Measurements from ENCODE around the gene ALOX5. TPM values are rescaled to one million over a fixed set of nuclear protein-coding genes. Genes with fewer than 3 reads are reported as not detected.
"Not testable (repeated sequence)": the region's sequence is repeated elsewhere in the genome, so short reads cannot be mapped to it uniquely, and the experiment has no call there.

Gene ALOX5
- total RNA-seq, 1 experiment from 2014 or later: 6.1 TPM

- TF ChIP-seq CEBPB (IDR thresholded peaks at IDR 0.05; ENCODE audit: low read depth) (no peak), CBX3 (IDR thresholded peaks at IDR 0.05; ENCODE audit: low read depth) (no peak), ZBTB33 (IDR thresholded peaks at IDR 0.05; ENCODE audit: extremely low read depth, insufficient replicate concordance, low read length) (no peak), POLR2A (IDR thresholded peaks at IDR 0.05; ENCODE audit: borderline replicate concordance, extremely low read depth, insufficient read depth, insufficient read length) (no peak)
These were observed 13.3 kb downstream of the ALOX5 start (continued) for GRCh38 chr10:45387096-45387893.

GRCh38 chr10:45389671-45390070 lies 15.7 kb downstream of the ALOX5 start:
- H2AFZ ChIP-seq (ENCODE audit: low read depth, low read length, poor library complexity, severe bottlenecking); intact Hi-C loops (cut with micrococcal nuclease); CTCF ChIA-PET; H3K9me2 ChIP-seq (ENCODE audit: insufficient read depth); H3K4me1 ChIP-seq (ENCODE audit: control insufficient read depth in 1 of 2, insufficient read depth in 2 of 2, low read length in 2 of 2); DNase-seq (ENCODE audit: low read depth, low spot score); H3K79me2 ChIP-seq (ENCODE audit: insufficient read depth, low read length); H3K9me3 ChIP-seq (ENCODE audit: control insufficient read depth in 1 of 2, insufficient read depth in 1 of 2, low read depth in 1 of 2, low read length in 2 of 2); ATAC-seq; H3K27me3 ChIP-seq (ENCODE audit: insufficient read depth, low read length); H3K27ac ChIP-seq (ENCODE audit: low read depth, low read length); H3K4me3 ChIP-seq (replicated peaks in 1 of 2; ENCODE audit: low read depth in 1 of 2, low read length in 2 of 2); H3K36me3 ChIP-seq (ENCODE audit: control insufficient read depth in 1 of 2, insufficient read depth in 2 of 2, low read length in 2 of 2); POLR2A ChIA-PET; RAD21 ChIA-PET (ENCODE audit: low non-redundant PET in 1 of 2, low total read pairs in 2 of 2, uncharacterized antibody in 2 of 2, unreplicated experiment in 2 of 2); H3K9ac ChIP-seq (ENCODE audit: low read length); H4K20me1 ChIP-seq (ENCODE audit: insufficient read depth); H3K4me2 ChIP-seq (ENCODE audit: low read length); BruUV-seq (replicated peaks): not testable (repeated sequence)

- POLR2A ChIA-PET; DNase-seq (ENCODE audit: low read depth, low spot score); H3K9ac ChIP-seq (ENCODE audit: low read length); H2AFZ ChIP-seq (ENCODE audit: low read depth, low read length, poor library complexity, severe bottlenecking); H3K4me3 ChIP-seq (replicated peaks in 1 of 2; ENCODE audit: low read depth in 1 of 2, low read length in 2 of 2); intact Hi-C loops (cut with micrococcal nuclease); H3K27ac ChIP-seq (ENCODE audit: low read depth, low read length); CTCF ChIA-PET; RAD21 ChIA-PET (ENCODE audit: low non-redundant PET in 1 of 2, low total read pairs in 2 of 2, uncharacterized antibody in 2 of 2, unreplicated experiment in 2 of 2); H3K9me3 ChIP-seq (ENCODE audit: control insufficient read depth in 1 of 2, insufficient read depth in 1 of 2, low read depth in 1 of 2, low read length in 2 of 2); H3K9me2 ChIP-seq (ENCODE audit: insufficient read depth); H3K36me3 ChIP-seq (ENCODE audit: control insufficient read depth in 1 of 2, insufficient read depth in 2 of 2, low read length in 2 of 2); ATAC-seq; H3K4me2 ChIP-seq (ENCODE audit: low read length); H3K79me2 ChIP-seq (ENCODE audit: insufficient read depth, low read length); H3K27me3 ChIP-seq (ENCODE audit: insufficient read depth, low read length); BruUV-seq (replicated peaks); H3K4me1 ChIP-seq (ENCODE audit: control insufficient read depth in 1 of 2, insufficient read depth in 2 of 2, low read length in 2 of 2); H4K20me1 ChIP-seq (ENCODE audit: insufficient read depth): not testable (repeated sequence)
These were observed 17.6 kb downstream of the ALOX5 start for GRCh38 chr10:45391636-45392035.

Measured in HCT116 (cell line).